Measurements from ENCODE around the gene SEL1L3. TPM values are rescaled to one million over a fixed set of nuclear protein-coding genes. Genes with fewer than 3 reads are reported as not detected.

The SEL1L3 gene
- total RNA-seq, 1 experiment from 2014 or later, result 45.3 TPM

Small RNA genes lying within 50 kb of the gene (small RNA-seq; reads per million reads assigned to genes)
- not detected for gene MTND4LP22

Other genes with a start within 250 kb of the SEL1L3 start
- gene SLC34A2, start 207.1 kb downstream of the SEL1L3 start, total RNA-seq (2014; rRNA removed; shearing (Covaris generic)), result not detected in 2 replicates
- 44.5 and 53.5 TPM in 2 replicates for gene SMIM20, start 51.2 kb upstream of the SEL1L3 start, total RNA-seq (2014; rRNA removed; shearing (Covaris generic))

All from HT1080 (cell line).